Lower leg skin (tissue), 3 donors: ENCODE measurements around the gene RCOR1.

Source experiments
- POLR2A ChIP-seq, 2 donors: fragments of 450-650 bp; IDR thresholded peaks; one replicate each; pipeline ENCODE4 v1.6.1; 2016 to 2017; ENCODE audit warnings: antibody characterized with exemption in 2 of 2, mild to moderate bottlenecking in 1 of 2, moderate library complexity in 1 of 2
- TF ChIP-seq, protein P1 (sequence below), 3 donors: fragments of 450-650 bp; IDR thresholded peaks; one replicate each; pipeline ENCODE4 v1.5.1; 2016; ENCODE audit warnings: antibody characterized with exemption in 3 of 3, mild to moderate bottlenecking in 3 of 3, moderate library complexity in 2 of 3

DNA sequence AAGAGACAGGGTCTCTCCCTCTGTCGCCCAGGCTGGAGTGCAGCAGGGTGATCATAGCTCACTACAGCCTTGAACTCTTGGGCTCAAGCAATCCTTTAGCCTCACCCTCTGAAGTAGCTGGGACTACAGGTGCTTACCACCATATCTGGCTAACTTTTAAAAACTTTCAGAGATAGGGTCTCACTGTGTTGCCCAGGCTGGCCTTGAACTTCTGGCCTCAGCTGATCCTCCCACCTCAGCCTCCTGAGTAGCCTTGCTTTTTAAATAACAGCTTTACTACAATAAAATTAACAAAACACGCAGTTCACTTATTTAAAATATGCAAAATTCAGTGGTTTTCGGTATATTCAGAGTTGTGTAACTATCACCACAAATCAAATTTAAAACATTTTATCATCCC, 79.0 kb downstream of the RCOR1 start:
- TF ChIP-seq, protein P1, sequence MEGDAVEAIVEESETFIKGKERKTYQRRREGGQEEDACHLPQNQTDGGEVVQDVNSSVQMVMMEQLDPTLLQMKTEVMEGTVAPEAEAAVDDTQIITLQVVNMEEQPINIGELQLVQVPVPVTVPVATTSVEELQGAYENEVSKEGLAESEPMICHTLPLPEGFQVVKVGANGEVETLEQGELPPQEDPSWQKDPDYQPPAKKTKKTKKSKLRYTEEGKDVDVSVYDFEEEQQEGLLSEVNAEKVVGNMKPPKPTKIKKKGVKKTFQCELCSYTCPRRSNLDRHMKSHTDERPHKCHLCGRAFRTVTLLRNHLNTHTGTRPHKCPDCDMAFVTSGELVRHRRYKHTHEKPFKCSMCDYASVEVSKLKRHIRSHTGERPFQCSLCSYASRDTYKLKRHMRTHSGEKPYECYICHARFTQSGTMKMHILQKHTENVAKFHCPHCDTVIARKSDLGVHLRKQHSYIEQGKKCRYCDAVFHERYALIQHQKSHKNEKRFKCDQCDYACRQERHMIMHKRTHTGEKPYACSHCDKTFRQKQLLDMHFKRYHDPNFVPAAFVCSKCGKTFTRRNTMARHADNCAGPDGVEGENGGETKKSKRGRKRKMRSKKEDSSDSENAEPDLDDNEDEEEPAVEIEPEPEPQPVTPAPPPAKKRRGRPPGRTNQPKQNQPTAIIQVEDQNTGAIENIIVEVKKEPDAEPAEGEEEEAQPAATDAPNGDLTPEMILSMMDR (IDR thresholded peaks at IDR 0.05), result no peak
- TF ChIP-seq POLR2A (IDR thresholded peaks at IDR 0.05), result no peak
